ENCODE results near the gene TRAPPC14. TPM values are rescaled to one million over a fixed set of nuclear protein-coding genes. Genes with fewer than 3 reads are reported as not detected.

The TRAPPC14 gene
- total RNA-seq, 2 experiments from 2014 or later = 17.0 to 20.0 TPM

GRCh38 chr7:100166317-100166940, 7.9 kb upstream of the TRAPPC14 start:
- H3K4me1 Mint-ChIP-seq = peaks cover 74% of the 10 kb centered on the region
- H3K27ac Mint-ChIP-seq = peak overlapping the region; percentile 70
- no peaks in the 10 kb centered on the region for H3K9me3 Mint-ChIP-seq
- no peaks in the 10 kb centered on the region for H3K27me3 Mint-ChIP-seq
- DNase-seq = no peak
- peak overlapping the region; percentile 77 for H3K4me3 Mint-ChIP-seq
- H3K36me3 Mint-ChIP-seq = peaks cover 6% of the 10 kb centered on the region

GRCh38 chr7:100163871-100164270, 5.3 kb upstream of the TRAPPC14 start:
- DNase-seq = no peak
- H3K9me3 Mint-ChIP-seq = no peaks in the 10 kb centered on the region
- peaks cover 2% of the 10 kb centered on the region for H3K36me3 Mint-ChIP-seq
- H3K27me3 Mint-ChIP-seq = no peaks in the 10 kb centered on the region
- H3K4me1 Mint-ChIP-seq = peaks cover 61% of the 10 kb centered on the region
- H3K27ac Mint-ChIP-seq = peak overlapping the region; percentile 43
- H3K4me3 Mint-ChIP-seq = no peak overlapping the region

GRCh38 chr7:100163006-100163531, 4.5 kb upstream of the TRAPPC14 start:
- peak overlapping the region; percentile 43 for H3K27ac Mint-ChIP-seq
- DNase-seq = no peak
- H3K4me1 Mint-ChIP-seq = peaks cover 55% of the 10 kb centered on the region
- H3K36me3 Mint-ChIP-seq = peaks cover 2% of the 10 kb centered on the region
- no peaks in the 10 kb centered on the region for H3K27me3 Mint-ChIP-seq
- H3K9me3 Mint-ChIP-seq = no peaks in the 10 kb centered on the region
- H3K4me3 Mint-ChIP-seq = no peak overlapping the region

GRCh38 chr7:100160067-100160466, 1.5 kb upstream of the TRAPPC14 start:
- no peak for DNase-seq
- peak overlapping the region; percentile 85 for H3K27ac Mint-ChIP-seq
- peaks cover 7% of the 10 kb centered on the region for H3K36me3 Mint-ChIP-seq
- peaks cover 53% of the 10 kb centered on the region for H3K4me1 Mint-ChIP-seq
- H3K4me3 Mint-ChIP-seq = no peak overlapping the region
- H3K9me3 Mint-ChIP-seq = no peaks in the 10 kb centered on the region
- no peaks in the 10 kb centered on the region for H3K27me3 Mint-ChIP-seq

GRCh38 chr7:100159099-100159623, 638 bp upstream of the TRAPPC14 start:
- Mint-ChIP-seq H3K9me3 (no peaks in the 10 kb centered on the region), H3K27me3 (no peaks in the 10 kb centered on the region), H3K27ac (peak overlapping the region; percentile 85), H3K4me1 (peaks cover 52% of the 10 kb centered on the region), H3K36me3 (peaks cover 7% of the 10 kb centered on the region), H3K4me3 (peak overlapping the region; percentile 85)
- no peak for DNase-seq

- Mint-ChIP-seq H3K4me1 (peaks cover 42% of the 10 kb centered on the region), H3K27ac (peak overlapping the region; percentile 89), H3K36me3 (peaks cover 9% of the 10 kb centered on the region), H3K4me3 (peak overlapping the region; percentile 76), H3K9me3 (no peaks in the 10 kb centered on the region), H3K27me3 (no peaks in the 10 kb centered on the region)
- no peak for DNase-seq
These were observed 942 bp downstream of the TRAPPC14 start for GRCh38 chr7:100157334-100158228.

GRCh38 chr7:100157069-100157333, 1.5 kb downstream of the TRAPPC14 start:
- Mint-ChIP-seq H3K36me3 (peaks cover 14% of the 10 kb centered on the region), H3K4me1 (peaks cover 47% of the 10 kb centered on the region), H3K9me3 (no peaks in the 10 kb centered on the region), H3K27ac (peak overlapping the region; percentile 89), H3K4me3 (peak overlapping the region; percentile 76), H3K27me3 (no peaks in the 10 kb centered on the region)
- no peak for DNase-seq

- Mint-ChIP-seq H3K36me3 (peaks cover 18% of the 10 kb centered on the region), H3K4me1 (peaks cover 44% of the 10 kb centered on the region), H3K4me3 (peak overlapping the region; percentile 76), H3K9me3 (no peaks in the 10 kb centered on the region), H3K27ac (peak overlapping the region; percentile 89), H3K27me3 (no peaks in the 10 kb centered on the region)
- DNase-seq = peak; percentile 58
These were observed 2.0 kb downstream of the TRAPPC14 start for GRCh38 chr7:100156331-100157068.

- peaks cover 45% of the 10 kb centered on the region for H3K4me1 Mint-ChIP-seq
- peak overlapping the region; percentile 89 for H3K27ac Mint-ChIP-seq
- peak overlapping the region; percentile 76 for H3K4me3 Mint-ChIP-seq
- no peaks in the 10 kb centered on the region for H3K9me3 Mint-ChIP-seq
- H3K36me3 Mint-ChIP-seq = peaks cover 20% of the 10 kb centered on the region
- DNase-seq = no peak
- H3K27me3 Mint-ChIP-seq = no peaks in the 10 kb centered on the region
These were observed 2.8 kb downstream of the TRAPPC14 start for GRCh38 chr7:100155553-100156317.

- no peaks in the 10 kb centered on the region for H3K9me3 Mint-ChIP-seq
- H3K27me3 Mint-ChIP-seq = no peaks in the 10 kb centered on the region
- H3K4me1 Mint-ChIP-seq = peaks cover 52% of the 10 kb centered on the region
- peaks cover 26% of the 10 kb centered on the region for H3K36me3 Mint-ChIP-seq
- DNase-seq = no peak
- no peak overlapping the region for H3K4me3 Mint-ChIP-seq
- no peak overlapping the region for H3K27ac Mint-ChIP-seq
These were observed 3.7 kb downstream of the TRAPPC14 start for GRCh38 chr7:100154651-100155491.

- no peak overlapping the region for H3K4me3 Mint-ChIP-seq
- H3K27ac Mint-ChIP-seq = peak overlapping the region; percentile 13
- DNase-seq = no peak
- peaks cover 26% of the 10 kb centered on the region for H3K36me3 Mint-ChIP-seq
- no peaks in the 10 kb centered on the region for H3K9me3 Mint-ChIP-seq
- peaks cover 46% of the 10 kb centered on the region for H3K4me1 Mint-ChIP-seq
- H3K27me3 Mint-ChIP-seq = no peaks in the 10 kb centered on the region
These were observed 4.6 kb downstream of the TRAPPC14 start for GRCh38 chr7:100153708-100154535.

GRCh38 chr7:100152937-100153666, 5.4 kb downstream of the TRAPPC14 start:
- Mint-ChIP-seq H3K27ac (peak overlapping the region; percentile 52), H3K4me1 (peaks cover 52% of the 10 kb centered on the region), H3K36me3 (peaks cover 28% of the 10 kb centered on the region), H3K4me3 (no peak overlapping the region), H3K9me3 (no peaks in the 10 kb centered on the region), H3K27me3 (no peaks in the 10 kb centered on the region)
- DNase-seq = no peak

Data from activated naive CD8-positive, alpha-beta T cell treated with anti-CD3 and anti-CD28 coated beads for 36 hours (primary cell).